GM13976 (cell line): ENCODE data around the gene EME2.

Experiments
- DNase-seq: peaks from one replicate; pipeline ENCODE4 v3.0.0; 2012; ENCODE audit warnings: low spot score
- in situ Hi-C: fragments of 300-500 bp; cut with MboI; formaldehyde crosslinking; loops from one replicate; pipeline ENCODE4 v1.12.0; 2022; ENCODE audit warnings: low sequenced_read_pairs, mixed read lengths, inconsistent platforms; ENCODE audit not compliant: unreplicated experiment
- TF ChIP-seq, protein P1 (sequence below): IDR thresholded peaks from 2 replicates; pipeline ENCODE4 v1.5.1; 2012; ENCODE audit warnings: borderline replicate concordance, mild to moderate bottlenecking; ENCODE audit not compliant: insufficient read depth; ENCODE audit errors: extremely low read depth, missing control alignments, control extremely low read depth

EME2 gene

DNA sequence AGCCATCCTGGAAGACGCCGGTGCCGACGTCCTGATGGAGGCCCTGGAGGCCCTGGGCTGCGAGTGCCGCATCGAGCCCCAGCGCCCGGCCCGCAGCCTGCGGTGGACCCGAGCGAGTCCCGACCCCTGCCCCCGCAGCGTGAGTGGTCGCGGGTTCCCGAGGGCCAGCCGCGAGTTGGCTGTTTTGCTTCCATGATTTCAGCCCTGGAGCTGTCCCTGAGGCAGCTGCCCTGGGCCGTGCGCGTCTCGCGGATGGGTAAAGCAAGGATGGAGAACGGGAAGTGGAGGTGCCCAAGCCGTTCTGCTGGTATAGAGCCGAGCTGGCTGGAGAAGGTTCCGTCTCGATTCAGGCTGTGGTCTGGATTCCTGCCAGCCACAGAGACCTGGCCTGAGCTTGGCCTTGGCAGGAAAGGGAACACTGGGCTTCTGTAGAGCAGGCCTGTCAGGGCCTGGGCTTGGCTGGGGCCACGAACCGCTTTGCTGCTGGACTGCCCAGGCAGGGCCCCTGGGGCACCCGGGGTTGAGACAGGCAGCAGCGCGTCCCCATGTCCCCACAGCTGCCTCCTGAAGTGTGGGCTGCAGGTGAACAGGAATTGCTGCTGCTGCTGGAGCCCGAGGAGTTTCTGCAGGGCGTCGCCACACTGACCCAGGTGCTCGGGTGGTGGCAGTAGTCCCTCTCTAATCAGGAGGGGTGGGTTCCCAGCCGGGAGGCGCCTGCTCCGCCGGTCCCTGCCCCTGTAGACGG, 1.3 kb downstream of the EME2 start:
- TF ChIP-seq, protein P1, sequence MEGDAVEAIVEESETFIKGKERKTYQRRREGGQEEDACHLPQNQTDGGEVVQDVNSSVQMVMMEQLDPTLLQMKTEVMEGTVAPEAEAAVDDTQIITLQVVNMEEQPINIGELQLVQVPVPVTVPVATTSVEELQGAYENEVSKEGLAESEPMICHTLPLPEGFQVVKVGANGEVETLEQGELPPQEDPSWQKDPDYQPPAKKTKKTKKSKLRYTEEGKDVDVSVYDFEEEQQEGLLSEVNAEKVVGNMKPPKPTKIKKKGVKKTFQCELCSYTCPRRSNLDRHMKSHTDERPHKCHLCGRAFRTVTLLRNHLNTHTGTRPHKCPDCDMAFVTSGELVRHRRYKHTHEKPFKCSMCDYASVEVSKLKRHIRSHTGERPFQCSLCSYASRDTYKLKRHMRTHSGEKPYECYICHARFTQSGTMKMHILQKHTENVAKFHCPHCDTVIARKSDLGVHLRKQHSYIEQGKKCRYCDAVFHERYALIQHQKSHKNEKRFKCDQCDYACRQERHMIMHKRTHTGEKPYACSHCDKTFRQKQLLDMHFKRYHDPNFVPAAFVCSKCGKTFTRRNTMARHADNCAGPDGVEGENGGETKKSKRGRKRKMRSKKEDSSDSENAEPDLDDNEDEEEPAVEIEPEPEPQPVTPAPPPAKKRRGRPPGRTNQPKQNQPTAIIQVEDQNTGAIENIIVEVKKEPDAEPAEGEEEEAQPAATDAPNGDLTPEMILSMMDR: no peak
- DNase-seq: no peak
- in situ Hi-C loops: no loop called here

DNA sequence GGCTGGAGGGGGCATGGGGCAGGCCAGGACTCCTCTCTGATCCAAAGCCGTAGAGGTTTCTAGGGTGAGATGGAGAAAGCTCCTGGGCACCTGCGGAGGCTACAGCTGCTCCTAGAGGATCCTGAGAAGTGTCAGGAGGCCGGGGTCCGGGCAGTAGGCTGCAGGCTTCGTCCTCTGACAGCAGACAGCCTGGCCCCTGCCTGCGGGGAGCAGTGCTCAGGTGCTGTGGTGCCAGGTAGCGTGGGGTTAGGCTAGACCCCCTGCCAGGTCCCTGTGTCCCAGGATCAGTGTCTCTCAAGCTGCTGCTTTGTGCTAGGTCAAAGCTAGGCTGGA, 1.8 kb downstream of the EME2 start:
- DNase-seq: no peak
- in situ Hi-C loops: no loop called here

DNA sequence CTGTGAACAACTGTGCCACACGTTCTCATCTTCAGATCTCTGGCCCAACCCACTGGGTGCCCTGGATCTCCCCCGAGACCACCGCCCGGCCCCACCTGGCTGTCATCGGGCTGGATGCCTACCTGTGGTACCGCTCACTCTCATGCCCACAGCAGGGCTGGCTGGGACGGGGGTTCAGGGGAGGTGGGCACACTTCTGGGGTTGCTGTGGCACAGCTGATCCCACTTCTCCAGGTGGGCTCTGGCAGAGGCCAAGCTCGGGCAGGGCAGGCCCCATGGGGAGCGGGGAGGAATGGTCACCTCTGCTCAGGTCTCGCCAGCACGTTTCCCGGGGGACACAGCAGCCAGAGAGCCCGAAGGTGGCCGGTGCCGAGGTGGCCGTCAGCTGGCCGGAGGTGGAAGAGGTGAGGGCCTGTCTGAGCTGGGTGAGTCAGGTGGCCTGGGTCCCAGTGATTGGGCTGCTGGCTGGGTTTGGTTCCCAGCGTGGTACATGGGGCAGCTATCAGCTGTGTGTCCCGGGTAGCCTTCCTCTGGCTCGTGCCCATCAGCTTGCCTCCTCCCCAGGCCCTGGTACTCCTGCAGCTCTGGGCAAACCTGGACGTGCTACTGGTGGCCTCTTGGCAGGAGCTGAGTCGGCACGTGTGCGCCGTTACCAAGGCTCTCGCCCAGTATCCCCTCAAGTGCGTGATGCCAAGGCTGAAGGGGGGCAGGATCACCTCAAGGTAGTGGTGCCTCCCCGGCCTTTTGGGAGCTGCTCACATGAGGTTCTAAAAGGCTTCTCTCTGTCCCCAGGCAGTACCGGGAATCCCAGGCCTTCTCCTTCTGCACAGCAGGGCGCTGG, 2.6 kb downstream of the EME2 start:
- TF ChIP-seq, protein P1: no peak
- in situ Hi-C loops: no loop called here
- DNase-seq: no peak

More for the DNA sequence above, 1.8 kb downstream of the EME2 start:
- TF ChIP-seq, protein P1: no peak

DNA sequence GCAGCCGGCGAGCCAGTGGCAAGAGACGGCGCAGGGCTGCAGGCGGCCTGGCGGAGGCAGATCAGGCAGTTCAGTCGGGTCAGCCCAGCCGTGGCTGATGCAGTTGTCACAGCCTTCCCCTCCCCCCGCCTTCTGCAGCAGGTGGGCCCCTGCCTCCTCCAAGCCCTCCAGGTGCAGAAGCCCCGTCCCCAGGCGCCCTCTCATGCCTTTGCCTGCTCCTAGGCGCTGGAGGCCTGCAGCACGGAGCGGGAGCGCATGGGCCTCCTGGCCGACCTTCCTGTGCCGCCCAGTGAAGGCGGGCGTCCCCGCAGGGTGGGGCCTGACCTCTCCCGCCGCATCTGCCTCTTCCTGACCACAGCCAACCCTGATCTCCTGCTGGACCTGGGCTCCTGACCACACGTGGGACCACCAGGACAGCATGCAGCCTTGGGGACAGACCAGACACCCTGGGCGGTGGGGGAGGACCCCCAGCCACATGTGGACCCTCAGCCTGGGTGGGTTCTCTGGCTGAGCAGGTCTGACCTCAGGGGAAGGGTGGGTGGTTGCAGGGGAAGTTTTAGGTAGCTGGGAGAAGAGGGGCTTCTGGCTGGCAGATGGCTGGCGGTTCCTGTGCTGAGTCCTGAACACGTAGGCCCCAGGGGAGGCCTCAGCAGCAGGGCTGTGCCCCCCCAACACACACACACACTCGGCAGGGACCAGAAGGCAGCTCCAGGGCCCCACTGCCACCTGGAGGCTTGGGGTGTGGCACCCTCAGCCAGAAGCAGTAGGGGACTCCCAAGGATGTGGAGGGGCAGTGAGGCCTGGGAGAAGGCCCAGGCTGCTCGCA, 3.4 kb downstream of the EME2 start:
- in situ Hi-C loops: no loop called here
- no peak for DNase-seq
- TF ChIP-seq, protein P1: no peak

DNA sequence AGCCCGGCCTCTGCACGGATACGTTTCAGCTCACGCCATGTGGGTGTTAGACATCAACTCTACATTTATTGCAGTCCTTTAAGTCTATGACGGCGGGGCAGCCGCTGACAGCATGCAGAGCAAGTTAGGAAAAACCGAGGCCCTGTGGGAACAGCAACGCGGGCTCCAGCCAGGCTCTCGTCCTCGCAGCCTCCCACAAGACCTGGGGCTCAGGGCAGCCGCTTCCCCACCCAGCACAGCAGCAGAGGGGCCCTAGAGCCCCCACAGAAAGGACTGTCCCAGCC, 4.0 kb downstream of the EME2 start:
- no peak for DNase-seq
- in situ Hi-C loops: no loop called here
- TF ChIP-seq, protein P1: no peak

DNA sequence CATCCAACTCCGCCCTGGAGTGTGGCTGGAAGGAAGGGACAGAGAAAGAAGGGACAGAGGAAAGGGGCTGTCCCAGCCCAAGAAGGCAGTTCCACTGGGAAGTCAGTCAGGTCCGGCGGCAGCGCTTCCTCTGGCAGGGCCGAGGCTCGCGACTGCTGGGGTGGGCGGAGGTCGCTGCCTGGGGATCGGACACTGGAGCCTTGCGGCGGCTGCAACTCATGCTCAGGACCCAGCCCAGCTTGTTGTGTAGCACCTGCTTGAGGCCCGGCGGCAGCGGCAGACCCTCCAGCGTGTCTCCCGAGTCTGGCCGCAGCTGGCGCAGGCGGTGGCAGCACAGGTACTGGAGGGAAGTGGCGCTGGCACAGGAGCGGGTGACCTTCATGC, 4.4 kb downstream of the EME2 start:
- TF ChIP-seq, protein P1: no peak
- in situ Hi-C loops: no loop called here
- no peak for DNase-seq
